ENCODE results near the gene IL1RAP.

IL1RAP gene

GRCh38 chr3:190541560-190541959, 27.7 kb downstream of the IL1RAP start:
- no peak for DNase-seq (ENCODE audit: low read depth)

GRCh38 chr3:190542846-190543245, 29.0 kb downstream of the IL1RAP start:
- DNase-seq (ENCODE audit: low read depth): no peak

GRCh38 chr3:190543671-190544070, 29.8 kb downstream of the IL1RAP start:
- no peak for DNase-seq (ENCODE audit: low read depth)

GRCh38 chr3:190545191-190545590, 31.3 kb downstream of the IL1RAP start:
- DNase-seq (ENCODE audit: low read depth): no peak

GRCh38 chr3:190546881-190547510, 33.1 kb downstream of the IL1RAP start:
- DNase-seq (ENCODE audit: low read depth): no peak

GRCh38 chr3:190548031-190548656, 34.3 kb downstream of the IL1RAP start:
- DNase-seq (ENCODE audit: low read depth): no peak

- no peak for DNase-seq (ENCODE audit: low read depth)
Observed at GRCh38 chr3:190552021-190552420, 38.1 kb downstream of the IL1RAP start.

GRCh38 chr3:190552969-190553759, 39.3 kb downstream of the IL1RAP start:
- DNase-seq (ENCODE audit: low read depth): no peak

GRCh38 chr3:190554197-190554596, 40.3 kb downstream of the IL1RAP start:
- DNase-seq (ENCODE audit: low read depth): no peak

GRCh38 chr3:190556351-190556750, 42.5 kb downstream of the IL1RAP start:
- DNase-seq (ENCODE audit: low read depth): no peak

- DNase-seq (ENCODE audit: low read depth): no peak
Observed at GRCh38 chr3:190557296-190557695, 43.4 kb downstream of the IL1RAP start.

- no peak for DNase-seq (ENCODE audit: low read depth)
Observed at GRCh38 chr3:190558316-190558715, 44.4 kb downstream of the IL1RAP start.

- DNase-seq (ENCODE audit: low read depth): no peak
Observed at GRCh38 chr3:190558796-190559195, 44.9 kb downstream of the IL1RAP start.

GRCh38 chr3:190560013-190560895, 46.4 kb downstream of the IL1RAP start:
- DNase-seq (ENCODE audit: low read depth): no peak

GRCh38 chr3:190562866-190563510, 49.1 kb downstream of the IL1RAP start:
- DNase-seq (ENCODE audit: low read depth): no peak

- DNase-seq (ENCODE audit: low read depth): no peak
Observed at GRCh38 chr3:190564175-190564574, 50.3 kb downstream of the IL1RAP start.

GRCh38 chr3:190566043-190566933, 52.4 kb downstream of the IL1RAP start:
- no peak for DNase-seq (ENCODE audit: low read depth)

GRCh38 chr3:190568036-190568435, 54.2 kb downstream of the IL1RAP start:
- DNase-seq (ENCODE audit: low read depth): no peak

- DNase-seq (ENCODE audit: low read depth): no peak
Observed at GRCh38 chr3:190574473-190574872, 60.6 kb downstream of the IL1RAP start.

- DNase-seq (ENCODE audit: low read depth): no peak
Observed at GRCh38 chr3:190575437-190576185, 61.7 kb downstream of the IL1RAP start.
